HG03442 (cell line): ENCODE data around the gene CAVIN1.
"Not testable (repeated sequence)": the region's sequence is repeated elsewhere in the genome, so short reads cannot be mapped to it uniquely, and the experiment has no call there.

ENCODE experiments used
- ATAC-seq: cut with Tn5 transposase; IDR thresholded peaks from one replicate; pipeline ENCODE4 v1.9.1; 2021; ENCODE audit warnings: mild to moderate bottlenecking, moderate library complexity; ENCODE audit not compliant: unreplicated experiment

The CAVIN1 gene

DNA sequence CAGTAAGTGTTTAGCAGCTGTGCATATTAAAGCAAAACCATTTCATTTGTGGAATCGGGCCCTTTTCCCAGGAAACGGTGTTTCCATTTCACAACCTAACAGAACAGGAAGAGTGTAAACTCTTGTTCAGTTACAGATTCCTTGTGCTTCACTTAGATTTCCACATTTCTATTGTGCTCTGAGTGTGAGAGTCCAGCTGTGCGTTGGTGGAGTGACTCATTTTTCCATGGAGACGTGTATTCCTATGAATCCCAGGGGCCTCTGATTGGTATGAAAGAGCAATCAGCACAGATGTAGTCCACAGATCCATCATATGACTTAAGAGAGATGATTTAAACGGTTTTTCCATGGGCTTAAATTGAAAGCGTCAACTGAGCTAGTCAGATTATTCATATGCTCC is 13.3 kb upstream of the CAVIN1 start:
- no peak for ATAC-seq

- no peak for ATAC-seq
These were observed 8.7 kb upstream of the CAVIN1 start for GRCh38 chr17:42431758-42432161.

GRCh38 chr17:42429726-42430447 is 6.8 kb upstream of the CAVIN1 start:
- ATAC-seq, result no peak

GRCh38 chr17:42428141-42428944 is 5.3 kb upstream of the CAVIN1 start:
- no peak for ATAC-seq

- ATAC-seq, result no peak
These were observed 2.0 kb upstream of the CAVIN1 start for GRCh38 chr17:42424991-42425610.

DNA sequence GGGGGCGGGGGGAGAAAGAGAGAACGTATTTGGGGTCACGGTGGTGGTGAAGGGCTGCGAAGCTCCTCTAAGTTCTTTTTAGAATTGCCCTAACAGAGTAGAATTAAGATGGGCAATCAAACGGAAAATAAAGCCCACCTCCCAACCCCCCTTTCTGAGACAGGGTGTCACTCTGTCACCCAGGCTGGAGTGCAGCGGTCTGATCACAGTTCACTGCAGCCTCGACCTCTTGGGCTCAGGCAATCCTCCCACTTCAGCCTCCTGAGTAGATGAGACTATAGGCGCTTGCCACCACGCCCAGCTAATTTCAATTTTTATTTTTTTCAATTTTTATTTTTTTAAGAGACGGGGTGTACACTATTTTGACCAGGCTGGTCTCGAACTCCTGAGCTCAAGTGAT is 710 bp upstream of the CAVIN1 start:
- no peak for ATAC-seq

DNA sequence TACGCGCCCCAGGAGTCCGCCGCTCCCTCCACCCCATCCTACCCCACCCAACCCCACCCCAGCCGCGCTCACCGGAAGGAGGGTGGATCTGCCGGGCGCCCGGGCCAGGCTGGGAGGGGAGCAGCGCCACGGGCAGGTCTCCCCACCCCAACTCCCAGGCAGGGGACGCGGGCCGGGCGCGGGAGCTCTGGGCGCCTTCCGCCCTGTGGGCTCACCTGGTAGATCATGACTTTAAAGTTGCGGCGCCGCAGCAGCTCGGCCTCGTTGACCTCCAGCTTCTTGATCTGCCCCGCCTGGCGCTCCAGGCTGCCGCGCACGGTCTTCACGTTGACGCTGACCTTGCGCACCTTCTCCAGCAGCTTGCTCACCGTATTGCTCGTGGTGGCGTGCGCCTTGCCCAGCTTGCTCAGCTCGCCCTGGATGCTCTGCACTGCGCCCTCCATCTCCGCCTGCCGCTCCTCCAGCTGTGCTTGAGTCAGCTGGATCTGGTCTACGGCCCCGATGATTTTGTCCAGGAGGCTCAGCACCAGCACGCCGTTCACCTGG is 571 bp downstream of the CAVIN1 start:
- ATAC-seq, result no peak

GRCh38 chr17:42421507-42422338 is 1.3 kb downstream of the CAVIN1 start:
- ATAC-seq, result no peak

- ATAC-seq, result no peak
These were observed 1.9 kb downstream of the CAVIN1 start for GRCh38 chr17:42421136-42421506.

DNA sequence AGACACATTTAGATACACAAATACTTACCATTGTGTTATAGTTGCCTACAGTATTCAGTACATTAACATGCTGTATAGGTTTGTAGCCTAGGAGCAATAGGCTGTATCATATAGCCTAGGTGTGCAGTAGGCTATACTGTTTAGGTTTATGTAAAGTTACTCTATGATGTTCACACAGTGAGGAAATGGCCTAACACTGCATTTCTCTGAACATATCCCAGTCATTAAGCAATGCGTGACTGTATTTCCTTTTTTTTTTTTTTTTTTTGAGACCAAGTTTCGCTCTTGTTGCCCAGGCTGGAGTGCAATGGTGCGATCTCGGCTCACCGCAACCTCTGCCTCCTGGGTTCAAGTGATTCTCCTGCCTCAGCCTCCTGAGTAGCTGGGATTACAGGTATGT is 5.1 kb downstream of the CAVIN1 start:
- not testable (repeated sequence) for ATAC-seq

GRCh38 chr17:42414704-42415409 is 8.2 kb downstream of the CAVIN1 start:
- no peak for ATAC-seq

DNA sequence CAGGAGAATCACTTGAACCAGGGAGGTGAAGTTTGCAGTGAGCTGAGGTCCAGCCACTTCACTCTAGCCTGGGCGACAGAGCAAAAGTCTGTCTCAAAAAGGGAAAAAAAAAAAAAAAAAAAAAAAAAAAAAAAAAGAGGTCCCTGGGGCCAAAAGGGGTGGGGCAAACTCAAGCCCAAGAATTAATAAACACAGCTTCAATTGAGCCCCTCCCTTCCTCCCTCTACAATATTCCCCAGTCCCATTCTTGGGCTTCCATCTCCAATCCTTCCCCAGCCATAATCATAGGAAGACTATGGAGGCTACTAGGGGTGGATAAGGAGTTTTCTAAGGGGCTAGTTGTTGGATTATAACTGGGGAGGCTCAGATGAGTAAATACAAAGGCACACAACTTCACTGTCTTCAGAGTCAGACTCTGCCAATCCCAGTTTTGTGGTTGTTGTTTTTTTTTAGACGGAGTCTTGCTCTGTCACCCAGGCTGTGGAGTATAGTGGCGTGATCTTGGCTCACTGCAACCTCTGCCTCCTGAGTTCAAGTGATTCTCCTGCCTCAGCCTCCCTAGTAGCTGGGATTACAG is 9.5 kb downstream of the CAVIN1 start:
- ATAC-seq, result no peak

DNA sequence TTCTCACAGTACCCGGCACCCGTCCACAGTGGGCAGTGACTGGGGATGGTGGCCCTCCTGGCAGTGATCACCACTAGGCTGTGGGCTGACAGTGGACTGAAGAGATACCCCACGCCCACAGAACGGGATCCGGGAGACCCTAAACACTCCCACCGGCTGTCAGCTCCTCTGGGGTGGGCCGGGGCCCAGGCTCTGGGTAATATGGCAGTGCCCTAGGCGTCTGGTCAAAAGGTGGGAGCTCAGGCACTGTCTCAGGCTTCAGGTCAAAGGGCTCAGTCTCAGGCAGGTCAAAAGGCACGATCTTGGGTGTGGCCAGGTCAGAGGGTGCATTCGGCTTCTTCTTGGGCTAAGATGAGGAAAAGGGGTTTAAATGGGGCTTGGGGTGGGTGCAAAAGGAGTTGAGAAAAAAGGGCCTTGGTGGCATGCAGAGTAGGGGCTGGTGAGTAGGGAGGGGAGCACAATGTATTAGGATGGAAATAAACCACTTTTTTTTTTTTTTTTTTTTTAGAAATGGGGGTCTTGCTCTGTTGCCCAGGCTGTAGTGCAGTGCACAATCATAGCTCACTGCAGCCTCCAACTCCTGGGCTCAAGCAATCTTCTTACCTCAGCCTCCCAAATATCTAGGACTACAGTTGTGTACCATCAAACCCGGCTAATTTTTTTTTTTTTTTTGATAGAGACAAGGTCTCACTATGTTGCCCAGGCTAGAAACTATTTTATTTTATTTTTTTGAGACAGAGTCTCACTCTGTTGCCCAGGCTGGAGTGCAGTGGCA is 11.0 kb downstream of the CAVIN1 start:
- ATAC-seq, result no peak

GRCh38 chr17:42411361-42411760 is 11.7 kb downstream of the CAVIN1 start:
- no peak for ATAC-seq

- ATAC-seq, result no peak
These were observed 12.8 kb downstream of the CAVIN1 start for GRCh38 chr17:42410319-42410685.

GRCh38 chr17:42409523-42410318 is 13.3 kb downstream of the CAVIN1 start:
- no peak for ATAC-seq

DNA sequence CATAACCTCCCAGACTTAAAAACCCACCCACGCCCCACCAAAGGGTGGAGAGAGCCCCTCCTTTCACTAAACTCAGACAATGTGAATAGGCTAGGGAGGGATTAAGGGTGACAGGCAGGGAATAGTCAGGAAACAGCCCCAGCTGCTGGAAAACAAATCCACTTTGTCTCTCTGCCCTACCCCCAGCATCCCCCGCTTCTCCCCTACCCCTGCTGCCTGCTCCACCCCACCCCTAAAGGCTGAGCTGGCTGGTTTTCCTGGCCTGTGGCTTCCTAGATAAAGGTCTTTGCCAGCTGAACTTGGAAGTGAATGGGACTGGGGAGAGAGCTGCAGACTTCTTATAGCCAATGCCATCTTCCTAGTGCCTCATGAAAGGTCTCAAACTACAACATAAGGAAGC is 15.0 kb downstream of the CAVIN1 start:
- no peak for ATAC-seq

- ATAC-seq, result peak; percentile 55
These were observed 15.7 kb downstream of the CAVIN1 start for GRCh38 chr17:42407289-42407836.
